HG03025 (cell line): ENCODE data around the gene SKI.
A peak's percentile ranks its signal among the peaks of the same experiment; 100 is the strongest.

Experiments
- ATAC-seq: cut with Tn5 transposase; IDR thresholded peaks from one replicate; pipeline ENCODE4 v1.9.1; 2021; ENCODE audit warnings: mild to moderate bottlenecking, moderate library complexity; ENCODE audit not compliant: unreplicated experiment, low FRiP score

SKI gene

DNA sequence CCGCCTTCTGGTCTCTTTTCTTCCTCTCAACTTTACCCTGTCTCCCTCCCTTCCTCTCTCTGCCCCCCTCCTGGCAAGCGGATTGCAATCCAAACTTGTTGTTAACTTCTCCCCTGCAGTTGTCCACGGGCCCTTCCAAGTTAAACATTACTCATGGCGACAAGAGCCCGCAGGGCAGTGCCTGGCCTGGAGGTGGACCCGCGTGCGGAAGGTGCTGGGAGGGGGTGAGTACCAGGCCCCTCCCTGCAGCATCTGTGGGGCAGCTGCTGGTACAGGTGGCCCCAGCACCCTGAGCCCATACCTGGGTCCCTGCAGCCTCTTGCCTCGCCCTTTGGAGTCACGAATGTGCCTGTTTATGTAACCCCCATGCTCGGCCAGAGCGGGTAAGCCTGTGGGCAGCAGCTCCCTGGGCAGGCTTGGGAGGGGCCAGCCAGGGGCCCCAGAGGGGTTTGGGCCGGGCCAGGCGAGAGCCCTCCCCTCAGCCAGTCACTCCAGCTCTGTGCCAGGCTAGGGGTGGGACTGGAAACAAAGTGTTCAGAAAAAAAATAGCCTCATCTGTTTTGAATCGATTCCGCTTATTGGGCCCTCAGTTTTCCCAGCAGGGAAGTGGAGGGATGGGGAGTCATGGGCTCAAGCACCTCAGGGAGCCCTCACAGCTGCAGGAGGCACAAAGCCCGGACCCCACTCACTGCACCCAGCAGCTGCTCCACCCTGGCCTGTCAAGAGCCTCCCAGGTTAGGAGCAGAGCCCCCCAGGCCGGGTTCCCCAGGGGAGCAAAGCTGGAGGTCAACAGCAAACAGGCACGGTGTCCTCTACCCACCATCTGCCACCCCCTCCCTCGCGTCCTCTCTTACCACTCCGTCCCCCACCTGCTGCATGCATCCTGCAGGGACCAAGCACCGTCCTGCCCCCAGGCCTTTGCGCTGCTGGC, 19.5 kb upstream of the SKI start:
- ATAC-seq, result no peak

DNA sequence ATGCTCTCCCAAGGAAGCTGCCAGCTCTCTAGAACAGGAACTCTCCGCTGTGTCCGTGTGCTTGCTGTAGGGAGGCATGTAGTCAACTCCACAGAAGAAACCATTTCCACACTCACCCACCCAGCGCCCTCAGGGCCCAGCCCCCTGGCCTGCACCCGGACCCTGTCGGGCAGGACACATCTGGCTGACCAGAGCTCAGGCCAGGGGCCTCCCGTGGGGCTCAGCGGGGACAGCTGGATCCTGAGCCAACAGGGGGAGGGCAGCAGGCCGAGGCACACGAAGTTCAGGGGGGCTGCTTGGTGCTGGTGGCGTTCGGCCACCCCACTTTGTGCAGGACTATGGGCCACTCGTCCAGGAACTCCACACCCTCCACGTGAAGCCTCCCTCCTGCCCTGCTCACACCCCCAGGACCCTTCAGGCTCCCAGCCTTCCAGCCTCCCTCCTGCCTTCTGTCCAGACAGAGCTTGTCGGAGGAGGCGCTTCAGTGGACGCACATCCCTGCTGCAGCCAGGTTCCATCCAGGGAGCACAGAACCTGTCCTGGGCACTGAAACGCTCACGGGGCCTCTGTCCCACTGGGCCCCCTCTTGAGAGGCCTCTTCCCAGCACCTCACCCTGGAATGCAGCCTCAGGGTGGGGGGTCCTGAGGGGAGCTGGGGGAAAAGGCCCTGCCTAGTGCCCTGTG, 18.6 kb upstream of the SKI start:
- ATAC-seq, result no peak

DNA sequence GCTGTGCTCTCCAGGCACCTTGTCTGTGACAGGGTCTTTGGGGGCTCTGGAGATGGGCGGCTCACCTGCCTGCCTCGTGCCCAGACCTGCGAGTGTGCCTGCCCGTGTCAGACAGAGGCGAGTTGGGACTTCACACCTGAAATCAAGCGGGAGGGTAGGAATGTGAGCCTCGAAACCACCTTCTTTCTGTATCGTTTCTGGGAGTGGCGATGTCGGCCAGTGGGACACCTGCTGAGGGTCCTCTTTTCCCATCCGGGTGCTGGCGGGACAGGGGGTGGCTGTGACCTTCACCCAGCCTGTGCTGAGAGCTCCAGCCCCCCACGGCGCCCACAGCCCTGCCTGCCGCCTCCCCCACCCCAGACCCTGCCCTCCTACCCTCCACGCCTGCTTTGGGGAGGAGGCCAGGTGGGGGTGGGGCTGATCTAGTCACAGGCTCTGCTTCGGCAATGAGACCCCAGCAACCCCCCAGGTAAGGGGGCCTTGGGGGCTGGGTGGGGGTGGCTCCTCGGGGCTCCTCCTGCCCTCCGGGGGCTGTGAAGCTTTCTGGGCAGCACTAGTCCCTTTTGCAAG, 17.9 kb upstream of the SKI start:
- ATAC-seq, result no peak

- ATAC-seq, result no peak
Observed at GRCh38 chr1:2210786-2211185, 17.3 kb upstream of the SKI start.

- no peak for ATAC-seq
Observed at GRCh38 chr1:2212274-2212531, 15.9 kb upstream of the SKI start.

GRCh38 chr1:2212532-2213491, 15.3 kb upstream of the SKI start:
- no peak for ATAC-seq

DNA sequence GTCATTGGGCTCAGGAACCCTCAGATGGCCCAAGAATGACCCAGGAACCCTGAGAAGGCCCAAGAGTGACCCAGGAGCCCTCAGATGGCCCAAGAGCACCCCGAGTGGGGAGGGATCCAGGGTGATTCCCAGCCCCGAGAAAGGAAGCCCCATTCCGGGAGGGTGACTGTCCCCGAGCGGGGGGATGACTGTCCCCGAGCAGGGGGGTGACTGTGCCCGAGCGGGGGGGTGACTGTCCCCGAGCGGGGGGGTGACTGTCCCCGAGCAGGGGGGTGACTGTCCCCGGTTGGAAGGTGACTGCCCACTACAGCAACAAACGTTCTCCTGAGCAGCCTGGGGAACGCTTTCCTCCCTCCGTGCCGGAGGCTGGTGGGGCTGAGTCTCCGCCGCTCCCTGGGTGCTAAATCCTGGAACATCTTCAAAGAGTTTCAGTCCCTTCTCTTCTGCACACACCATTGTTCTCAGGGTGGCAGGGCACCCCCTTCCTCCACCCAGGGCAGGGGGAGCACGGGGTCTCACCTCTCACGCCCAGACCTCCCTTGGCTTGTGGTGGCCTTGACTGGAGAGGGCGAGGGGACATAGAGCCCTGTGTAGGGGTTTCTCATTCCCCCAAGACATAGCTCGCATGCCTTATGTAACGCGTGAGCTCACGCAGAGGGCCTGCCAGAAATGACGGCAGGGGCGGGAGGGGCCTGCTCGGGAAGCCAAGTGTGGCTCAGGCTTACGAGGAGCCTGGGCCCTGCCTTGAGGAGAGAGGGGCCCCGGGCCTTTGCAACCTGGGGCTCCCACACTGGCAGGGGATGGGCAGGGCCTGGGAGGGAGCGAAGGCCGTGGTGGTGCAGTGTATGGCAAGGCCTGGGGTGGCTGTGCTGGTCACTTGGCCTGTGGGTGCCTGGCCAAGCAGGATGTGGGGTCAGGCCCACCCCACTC, 14.3 kb upstream of the SKI start:
- ATAC-seq, result no peak

GRCh38 chr1:2214541-2215241, 13.4 kb upstream of the SKI start:
- ATAC-seq, result no peak

GRCh38 chr1:2215329-2215728, 12.8 kb upstream of the SKI start:
- no peak for ATAC-seq

- no peak for ATAC-seq
Observed at GRCh38 chr1:2215909-2216766, 12.0 kb upstream of the SKI start.

DNA sequence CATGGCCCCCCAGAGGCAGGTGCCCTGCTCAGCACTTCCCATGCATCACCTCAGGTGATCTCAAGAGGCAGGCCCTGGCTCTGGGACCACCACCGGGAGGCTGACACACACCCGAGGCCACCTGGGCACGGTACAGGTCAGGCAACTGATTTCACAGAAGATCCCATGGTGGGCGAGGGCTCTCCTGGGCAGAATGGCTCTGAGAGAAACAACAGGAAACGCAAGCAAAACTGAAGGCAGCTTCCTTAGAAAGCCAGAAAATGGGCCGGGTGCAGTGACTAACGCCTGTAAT, 11.4 kb upstream of the SKI start:
- no peak for ATAC-seq

DNA sequence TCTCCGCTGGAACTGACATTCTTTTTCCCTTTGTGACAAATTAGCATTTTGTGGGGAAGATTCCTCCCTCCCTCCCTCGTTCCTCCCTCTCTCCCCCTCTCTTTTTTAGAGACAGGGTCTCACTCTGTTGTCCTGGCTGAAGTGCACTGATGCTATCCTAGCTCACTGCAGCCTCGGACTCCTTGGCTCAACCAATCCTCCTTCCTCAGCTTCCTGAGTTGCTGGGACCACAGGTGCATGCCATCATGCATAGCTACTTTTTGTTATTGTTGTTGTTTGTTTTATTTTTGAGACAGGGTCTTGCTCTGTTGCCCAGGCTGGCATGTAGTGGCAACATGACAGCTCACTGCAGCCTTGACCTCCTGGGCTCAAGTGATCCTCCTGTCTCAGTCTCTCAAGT, 6.8 kb upstream of the SKI start:
- no peak for ATAC-seq

DNA sequence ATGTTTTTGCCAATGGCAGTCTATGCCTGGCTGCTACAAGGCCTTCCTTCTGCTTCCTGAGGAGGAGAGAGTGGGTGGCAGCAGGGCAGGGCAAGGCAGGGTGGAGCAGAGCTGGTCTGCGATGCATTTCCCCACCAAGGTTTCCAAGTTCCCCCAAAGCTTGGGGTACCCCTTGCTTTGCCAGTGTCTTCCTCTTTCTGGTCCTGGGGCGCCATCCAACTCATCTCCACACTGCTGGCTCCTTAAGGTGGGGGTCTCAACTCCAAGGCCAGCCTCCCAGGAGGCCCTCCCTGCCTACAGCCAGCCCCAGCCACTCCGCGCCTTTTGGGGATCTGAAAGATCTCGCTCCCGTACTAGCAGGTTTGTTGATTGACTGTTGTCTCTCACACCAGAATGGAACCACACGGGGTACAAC, 3.9 kb upstream of the SKI start:
- ATAC-seq, result no peak

GRCh38 chr1:2224631-2225428, 3.3 kb upstream of the SKI start:
- no peak for ATAC-seq

GRCh38 chr1:2226525-2227345, 1.4 kb upstream of the SKI start:
- peak; percentile 4 for ATAC-seq

GRCh38 chr1:2227346-2228156, 568 bp upstream of the SKI start:
- ATAC-seq, result peak; percentile 70
